GM06990 (cell line): ENCODE results near the gene TMIGD2.
"Not testable (repeated sequence)": the region's sequence is repeated elsewhere in the genome, so short reads cannot be mapped to it uniquely, and the experiment has no call there.

Experiments
- DNase-seq: peaks from one replicate; pipeline ENCODE4 v3.0.0-alpha.2; 2011; ENCODE audit not compliant: insufficient read length; ENCODE audit errors: extremely low read depth
- H3K27me3 ChIP-seq: replicated peaks from 2 replicates; pipeline ENCODE4 v1.6.0; 2011; ENCODE audit warnings: low read length; ENCODE audit not compliant: control insufficient read depth, insufficient read depth
- H3K36me3 ChIP-seq: 2 replicates; pipeline ENCODE4 v1.5.1; 2011; ENCODE audit warnings: low read length; ENCODE audit not compliant: control insufficient read depth, insufficient read depth
- H3K4me3 ChIP-seq: replicated peaks from 2 replicates; pipeline ENCODE4 v1.5.1; 2011; ENCODE audit warnings: low read depth, mild to moderate bottlenecking, control low read depth, low read length
- CTCF ChIP-seq: IDR thresholded peaks from 2 replicates; pipeline ENCODE4 v1.5.1; 2011; ENCODE audit warnings: low read length, control low read depth, mild to moderate bottlenecking, inconsistent platforms; ENCODE audit not compliant: insufficient read depth, poor library complexity, severe bottlenecking

Gene TMIGD2

DNA sequence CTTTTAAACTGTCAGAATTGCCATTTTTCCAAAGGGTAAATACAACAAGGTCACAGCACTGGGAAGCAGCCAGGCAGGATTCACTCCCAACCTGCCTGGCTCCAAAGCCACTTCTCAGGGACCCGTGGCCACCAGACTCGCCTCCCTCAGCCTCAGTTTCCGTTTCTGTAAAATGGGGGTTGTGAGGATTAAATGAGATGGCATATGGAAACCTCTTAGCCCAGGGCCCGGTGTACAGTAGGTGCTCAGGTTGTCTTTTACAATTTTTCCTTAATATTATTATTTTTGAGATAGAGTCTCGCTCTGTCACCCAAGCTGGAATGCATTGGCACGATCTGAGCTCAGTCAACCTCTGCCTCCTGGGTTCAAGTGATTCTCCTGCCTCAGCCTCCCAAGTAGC lies 45.2 kb downstream of the TMIGD2 start:
- no peak for DNase-seq
- no peak for TF ChIP-seq CTCF
- H3K36me3 ChIP-seq, result peaks cover 24% of the 10 kb centered on the region
- H3K4me3 ChIP-seq, result no peak overlapping the region
- no peaks in the 10 kb centered on the region for H3K27me3 ChIP-seq

DNA sequence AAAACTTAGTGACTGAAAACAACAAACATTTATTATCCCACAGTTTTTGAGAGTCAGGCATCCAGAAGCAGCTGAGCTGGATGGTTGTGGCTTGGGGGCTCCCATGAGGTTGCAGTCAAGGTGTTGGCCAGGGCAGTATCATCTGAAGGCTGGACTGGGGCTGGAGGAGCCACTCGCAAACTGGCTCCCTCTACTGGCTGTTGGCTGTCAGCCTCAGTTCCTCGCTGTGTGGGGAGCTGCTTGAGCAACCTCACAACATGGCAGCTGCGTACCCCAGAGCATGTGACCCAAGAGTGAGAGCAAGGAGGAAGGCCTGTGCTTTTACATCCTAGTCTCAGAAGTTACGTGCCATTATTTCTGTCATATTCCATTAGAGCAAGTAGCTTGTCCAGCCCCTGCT lies 45.6 kb downstream of the TMIGD2 start:
- DNase-seq, result no peak
- TF ChIP-seq CTCF, result peak; percentile 32
- H3K27me3 ChIP-seq, result no peaks in the 10 kb centered on the region
- H3K36me3 ChIP-seq, result peaks cover 21% of the 10 kb centered on the region
- H3K4me3 ChIP-seq, result no peak overlapping the region

- Histone ChIP-seq H3K36me3 (peaks cover 14% of the 10 kb centered on the region), H3K4me3 (peak within 1 kb of the TSS; percentile 87), H3K27me3 (no peaks in the 10 kb centered on the region)
- DNase-seq, result peak; percentile 93
- peak; percentile 55 for TF ChIP-seq CTCF
Observed at GRCh38 chr19:4246767-4247593, 55.2 kb downstream of the TMIGD2 start, which contains the start of gene YJU2. TSS of gene YJU2 (plus strand) at chr19:4247080. CDS start at chr19:4247147, 67 bp downstream.

DNA sequence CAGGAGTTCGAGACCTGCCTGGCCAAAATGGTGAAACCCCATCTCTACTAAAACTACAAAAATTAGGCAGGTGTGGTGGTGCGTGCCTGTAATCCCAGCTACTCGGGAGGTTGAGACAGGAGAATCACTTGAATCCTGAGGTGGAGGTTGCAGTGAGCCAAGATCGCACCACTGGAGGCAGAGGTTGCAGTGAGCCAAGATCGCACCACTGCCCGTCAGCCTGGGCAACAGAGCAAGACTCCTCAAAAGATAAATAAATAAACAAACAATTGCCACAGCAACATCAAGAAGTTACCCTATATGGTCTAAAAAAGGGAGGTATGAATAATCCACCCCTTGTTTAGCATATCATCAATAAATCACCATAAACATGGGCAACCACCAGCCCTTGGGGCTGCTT lies 56.3 kb downstream of the TMIGD2 start:
- not testable (repeated sequence) for H3K27me3 ChIP-seq, DNase-seq, H3K4me3 ChIP-seq
- peaks cover 12% of the 10 kb centered on the region for H3K36me3 ChIP-seq
